Breast epithelium (tissue), 4 donors: ENCODE measurements around the gene PTPN2. TPM values are rescaled to one million over a fixed set of nuclear protein-coding genes. Genes with fewer than 3 reads are reported as not detected.

Experiments used
- DNase-seq, 2 donors: peaks; one replicate each; pipeline ENCODE4 v3.0.0-alpha.2; 2019; ENCODE audit warnings: low spot score in 2 of 2
- H3K27ac ChIP-seq, 2 donors: fragments of 200-600 bp; sonication (generic) in 1 of 2; one replicate each; pipeline ENCODE4 v1.5.1; 2016 to 2019; ENCODE audit warnings: mild to moderate bottlenecking in 1 of 2
- H3K27me3 ChIP-seq, 2 donors: fragments of 200-600 bp; sonication (generic) in 1 of 2; one replicate each; pipeline versions ENCODE4 v1.5.1 to v1.6.0; 2017 to 2019; ENCODE audit warnings: control low read depth in 1 of 2, mild to moderate bottlenecking in 1 of 2
- H3K36me3 ChIP-seq: fragments of 200-600 bp; one replicate; pipeline ENCODE4 v1.5.1; 2019
- H3K4me1 ChIP-seq, 2 donors: fragments of 200-600 bp; sonication (generic); one replicate each; pipeline ENCODE4 v1.5.1; 2016 to 2019; ENCODE audit warnings: control low read depth in 1 of 2
- H3K4me3 ChIP-seq, 3 donors: fragments of 200-600 bp; sonication (generic); 1 replicate in 2 of 3; 2 replicates in 1 of 3; pipeline ENCODE4 v1.5.1; 2016 to 2019; ENCODE audit warnings: mild to moderate bottlenecking in 3 of 3, moderate library complexity in 2 of 3
- H3K9me3 ChIP-seq, 2 donors: fragments of 200-600 bp; sonication (generic) in 1 of 2; one replicate each; pipeline ENCODE4 v1.5.1; 2016 to 2019; ENCODE audit warnings: control low read depth in 1 of 2
- CTCF ChIP-seq, 3 donors: fragments of 450-650 bp; IDR thresholded peaks; one replicate each; pipeline ENCODE4 v1.5.1; 2016 to 2017; ENCODE audit warnings: antibody characterized with exemption in 3 of 3, mild to moderate bottlenecking in 3 of 3, moderate library complexity in 3 of 3
- POLR2A ChIP-seq: fragments of 450-650 bp; IDR thresholded peaks from one replicate; pipeline ENCODE4 v1.6.1; 2016; ENCODE audit warnings: antibody characterized with exemption, mild to moderate bottlenecking, moderate library complexity
- POLR2AphosphoS5 ChIP-seq, 3 donors: sonication (generic); formaldehyde crosslinking; IDR thresholded peaks; one replicate each; pipeline ENCODE4 v1.6.1; 2017; ENCODE audit warnings: antibody characterized with exemption in 3 of 3
- intact Hi-C: fragments of 100-400 bp; cut with DNase I; formaldehyde crosslinking; loops from one replicate; pipeline ENCODE4 v1.15.1; 2023; ENCODE audit warnings: low total_unique reads
- total RNA-seq, 3 donors: library from RNA; depleted of rRNA; stranded (reverse); fragments of >200 nt; gene quantifications; one replicate each; pipeline ENCODE4 v1.1.0, GENCODE V29; 2016

Gene PTPN2
- total RNA-seq, 3 donors from 2014 or later, result 38.4 to 57.1 (median 53.7) TPM

DNA sequence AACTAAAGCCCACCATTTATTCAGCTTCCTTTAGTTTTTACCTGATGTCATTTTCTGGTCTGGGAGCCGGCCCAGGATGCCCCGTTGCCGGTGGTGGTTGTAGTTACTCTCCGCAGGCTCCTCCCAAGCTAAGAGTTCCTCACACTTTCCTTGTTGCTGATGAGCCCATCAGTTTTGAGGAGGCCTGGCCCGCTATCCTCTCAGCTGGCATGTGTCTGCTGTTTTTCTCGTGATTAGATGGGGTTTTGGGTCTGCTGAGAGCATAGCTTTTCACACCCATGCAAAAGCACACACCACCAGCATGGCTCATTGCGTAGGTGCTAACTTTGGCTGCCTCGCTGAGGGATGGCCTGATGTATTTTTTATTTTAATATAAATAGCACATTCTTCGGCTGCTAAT is 109.1 kb downstream of the PTPN2 start:
- TF ChIP-seq POLR2A, result no peak
- no peak for TF ChIP-seq CTCF (IDR thresholded peaks at IDR 0.05)
- no peak for TF ChIP-seq POLR2AphosphoS5 (IDR thresholded peaks at IDR 0.05)
- Histone ChIP-seq H3K27ac (no peak overlapping the region), H3K27me3 (no peaks in the 10 kb centered on the region), H3K36me3 (no peaks in the 10 kb centered on the region), H3K4me3 (no peak overlapping the region), H3K4me1 (no peaks in the 10 kb centered on the region), H3K9me3 (no peaks in the 10 kb centered on the region)
- intact Hi-C loops, result no loop called here
- DNase-seq, result no peak

DNA sequence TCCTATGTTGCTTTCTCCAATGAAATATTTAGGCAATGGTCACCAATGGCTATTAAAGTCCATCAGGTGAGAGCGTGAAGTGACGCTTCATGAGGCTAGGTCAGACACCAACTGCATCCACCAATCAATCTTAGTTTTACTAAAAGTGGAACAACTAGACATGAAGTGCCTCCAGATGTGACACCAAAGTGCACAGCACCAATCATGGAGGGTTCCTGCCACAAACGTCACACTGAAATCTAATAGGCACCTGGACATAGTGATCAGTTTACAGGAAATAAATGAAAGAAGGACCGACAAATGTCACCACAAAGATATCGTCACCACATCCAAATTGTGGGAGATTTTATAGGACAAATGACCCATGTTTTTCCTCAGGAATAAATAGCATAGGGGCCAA is 110.7 kb downstream of the PTPN2 start:
- Histone ChIP-seq H3K4me1 (no peaks in the 10 kb centered on the region), H3K9me3 (no peaks in the 10 kb centered on the region), H3K4me3 (no peak overlapping the region), H3K36me3 (no peaks in the 10 kb centered on the region), H3K27me3 (no peaks in the 10 kb centered on the region), H3K27ac (no peak overlapping the region)
- intact Hi-C loops, result no loop called here
- no peak for DNase-seq
- TF ChIP-seq CTCF (IDR thresholded peaks at IDR 0.05), result no peak
- TF ChIP-seq POLR2AphosphoS5 (IDR thresholded peaks at IDR 0.05), result no peak
- no peak for TF ChIP-seq POLR2A

DNA sequence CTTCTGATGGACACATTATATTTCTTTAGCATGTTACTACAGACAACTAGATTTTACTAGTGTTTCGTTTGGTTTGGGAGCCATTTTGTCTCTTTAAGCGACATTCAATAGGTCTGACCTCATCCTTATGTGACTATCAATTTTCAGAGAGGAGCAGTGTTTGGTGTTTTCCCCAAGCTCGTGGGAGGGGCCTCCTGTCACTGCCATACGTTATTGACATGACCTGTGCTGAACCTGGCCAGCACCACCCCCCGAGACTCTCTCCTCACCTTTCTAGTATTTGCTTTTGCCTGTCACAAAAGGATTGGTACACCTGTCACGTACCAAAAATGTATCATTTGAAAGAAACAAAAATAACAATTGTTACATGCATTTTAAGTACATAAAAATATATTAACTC is 111.9 kb downstream of the PTPN2 start:
- Histone ChIP-seq H3K27me3 (no peaks in the 10 kb centered on the region), H3K27ac (no peak overlapping the region), H3K9me3 (no peaks in the 10 kb centered on the region), H3K36me3 (no peaks in the 10 kb centered on the region), H3K4me3 (no peak overlapping the region), H3K4me1 (no peaks in the 10 kb centered on the region)
- no peak for TF ChIP-seq POLR2A
- no peak for TF ChIP-seq POLR2AphosphoS5 (IDR thresholded peaks at IDR 0.05)
- TF ChIP-seq CTCF (IDR thresholded peaks at IDR 0.05), result no peak
- intact Hi-C loops, result no loop called here
- DNase-seq, result no peak

DNA sequence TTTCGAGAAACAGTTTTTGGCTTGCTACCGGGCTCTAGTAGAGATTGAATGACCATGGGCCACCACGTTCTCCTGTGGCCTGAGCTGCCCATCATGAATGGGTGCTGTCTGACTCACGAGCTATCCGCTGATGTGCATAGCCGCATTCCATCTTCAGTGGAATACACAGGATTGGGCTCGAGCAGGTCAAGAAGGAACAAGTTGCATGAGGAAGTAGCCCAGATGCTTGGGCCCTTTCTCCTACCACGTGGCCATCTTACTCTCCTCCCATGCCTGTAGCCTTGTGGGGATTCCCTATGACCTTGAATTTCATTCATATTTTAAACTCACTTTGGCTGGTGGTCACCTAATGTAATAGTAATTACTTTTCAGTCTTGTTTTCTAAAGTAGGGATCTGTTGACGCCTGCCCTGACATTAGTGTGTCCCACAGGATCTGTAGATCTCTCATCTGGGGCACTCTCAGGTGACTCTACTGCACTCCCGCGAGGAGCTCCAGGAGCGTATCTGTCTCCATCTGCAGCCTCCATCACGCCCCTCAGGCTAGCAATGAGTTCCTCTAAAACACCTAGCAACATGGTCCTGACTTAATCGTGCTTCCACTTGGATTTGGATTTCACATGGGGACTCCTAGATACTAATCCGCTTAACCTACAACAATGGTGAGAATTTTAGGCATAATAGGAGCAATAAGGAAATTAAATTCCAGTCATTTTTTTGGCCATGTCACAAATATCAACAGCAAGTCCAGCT is 113.4 kb downstream of the PTPN2 start:
- no peak for DNase-seq
- no peak overlapping the region for H3K27ac ChIP-seq
- no peaks in the 10 kb centered on the region for H3K36me3 ChIP-seq
- no peaks in the 10 kb centered on the region for H3K9me3 ChIP-seq
- no peaks in the 10 kb centered on the region for H3K4me1 ChIP-seq
- no peak overlapping the region for H3K4me3 ChIP-seq
- H3K27me3 ChIP-seq, result no peaks in the 10 kb centered on the region
- TF ChIP-seq POLR2A (no peak), POLR2AphosphoS5 (IDR thresholded peaks at IDR 0.05) (no peak), CTCF (IDR thresholded peaks at IDR 0.05) (no peak)
- intact Hi-C loops, result no loop called here

GRCh38 chr18:12769644-12770440 is 114.2 kb downstream of the PTPN2 start:
- no peak for DNase-seq
- Histone ChIP-seq H3K4me3 (no peak overlapping the region), H3K36me3 (no peaks in the 10 kb centered on the region), H3K4me1 (no peaks in the 10 kb centered on the region), H3K9me3 (no peaks in the 10 kb centered on the region), H3K27me3 (no peaks in the 10 kb centered on the region), H3K27ac (no peak overlapping the region)
- no peak for TF ChIP-seq POLR2A
- intact Hi-C loops, result no loop called here
